SK-N-SH treated with all-trans-retinoic acid at 6 μM for 48 hours (cell line): ENCODE data around the gene PRSS53.

Experiments
- ATAC-seq: fragments of 200-7000 bp; cut with Tn5 transposase; 3 replicates; pipeline ENCODE4 v1.9.1; 2020; ENCODE audit warnings: mild to moderate bottlenecking, moderate library complexity
- BACH2 ChIP-seq: fragments of 250-450 bp; sonication (Bioruptor Pico); IDR thresholded peaks from 2 replicates; pipeline ENCODE4 v1.9.0; 2021; ENCODE audit warnings: mild to moderate bottlenecking, borderline replicate concordance
- CSDC2 ChIP-seq: fragments of 250-450 bp; sonication (Bioruptor Pico); IDR thresholded peaks from 2 replicates; pipeline ENCODE4 v1.5.0; 2020; ENCODE audit warnings: mild to moderate bottlenecking, moderate library complexity
- GLIS3 ChIP-seq: fragments of 250-450 bp; sonication (Bioruptor Pico); IDR thresholded peaks from 2 replicates; pipeline ENCODE4 v1.5.0; 2020; ENCODE audit warnings: mild to moderate bottlenecking, moderate library complexity
- ISL1 ChIP-seq: fragments of 250-450 bp; sonication (Bioruptor Pico); IDR thresholded peaks from 2 replicates; pipeline ENCODE4 v2.1.2; 2022; ENCODE audit warnings: mild to moderate bottlenecking, moderate library complexity
- OSR1 ChIP-seq: fragments of 250-450 bp; sonication (Bioruptor Pico); IDR thresholded peaks from 2 replicates; pipeline ENCODE4 v1.8.0; 2022; ENCODE audit warnings: moderate library complexity, mild to moderate bottlenecking, inconsistent platforms
- PPARA ChIP-seq: fragments of 250-450 bp; sonication (Bioruptor Pico); IDR thresholded peaks from 2 replicates; pipeline ENCODE4 v1.5.0; 2020; ENCODE audit warnings: mild to moderate bottlenecking, borderline replicate concordance
- RARB ChIP-seq: fragments of 250-450 bp; sonication (Bioruptor Pico); IDR thresholded peaks from 2 replicates; pipeline ENCODE4 v1.8.0; 2021; ENCODE audit warnings: mild to moderate bottlenecking, moderate library complexity
- TCF4 ChIP-seq: fragments of 250-450 bp; sonication (Bioruptor Pico); IDR thresholded peaks from 2 replicates; pipeline ENCODE4 v1.8.0; 2021; ENCODE audit warnings: mild to moderate bottlenecking, moderate library complexity, borderline replicate concordance
- TOX ChIP-seq: fragments of 250-450 bp; sonication (Bioruptor Pico); IDR thresholded peaks from 2 replicates; pipeline ENCODE4 v1.8.0; 2021; ENCODE audit warnings: mild to moderate bottlenecking, moderate library complexity, borderline replicate concordance
- ZC3H10 ChIP-seq: fragments of 250-450 bp; sonication (Bioruptor Pico); IDR thresholded peaks from 2 replicates; pipeline ENCODE4 v1.5.1; 2021; ENCODE audit warnings: mild to moderate bottlenecking, moderate library complexity
- ZFP3 ChIP-seq: fragments of 250-450 bp; sonication (Bioruptor Pico); IDR thresholded peaks from 2 replicates; pipeline ENCODE4 v1.5.0; 2020; ENCODE audit warnings: mild to moderate bottlenecking, moderate library complexity
- ZNF70 ChIP-seq: fragments of 450-650 bp; formaldehyde crosslinking; IDR thresholded peaks from 2 replicates; pipeline ENCODE4 v1.5.0; 2020; ENCODE audit warnings: mild to moderate bottlenecking, moderate library complexity
- ZNF8 ChIP-seq: fragments of 450-650 bp; formaldehyde crosslinking; IDR thresholded peaks from 2 replicates; pipeline ENCODE4 v1.5.0; 2020; ENCODE audit warnings: mild to moderate bottlenecking, moderate library complexity
- TF ChIP-seq, protein P1 (sequence below): fragments of 250-450 bp; sonication (Bioruptor Pico); IDR thresholded peaks from 2 replicates; pipeline ENCODE4 v1.5.1; 2021; ENCODE audit warnings: mild to moderate bottlenecking, moderate library complexity
- TF ChIP-seq, protein P2 (sequence below): fragments of 250-450 bp; sonication (Bioruptor Pico); IDR thresholded peaks from 2 replicates; pipeline ENCODE4 v1.8.0; 2020; ENCODE audit warnings: mild to moderate bottlenecking, moderate library complexity, borderline replicate concordance
- TF ChIP-seq, protein P3 (sequence below): fragments of 250-450 bp; sonication (Bioruptor Pico); IDR thresholded peaks from 2 replicates; pipeline ENCODE4 v1.5.0; 2020; ENCODE audit warnings: mild to moderate bottlenecking, moderate library complexity
- TF ChIP-seq, protein P4 (sequence below): fragments of 250-450 bp; sonication (Bioruptor Pico); IDR thresholded peaks from 2 replicates; pipeline ENCODE4 v1.8.0; 2021; ENCODE audit warnings: low read depth, mild to moderate bottlenecking, moderate library complexity, borderline replicate concordance
- TF ChIP-seq, protein P5 (sequence below): fragments of 250-450 bp; sonication (Bioruptor Pico); IDR thresholded peaks from 2 replicates; pipeline ENCODE4 v1.5.1; 2020; ENCODE audit warnings: low read depth, mild to moderate bottlenecking, moderate library complexity

The PRSS53 gene

DNA sequence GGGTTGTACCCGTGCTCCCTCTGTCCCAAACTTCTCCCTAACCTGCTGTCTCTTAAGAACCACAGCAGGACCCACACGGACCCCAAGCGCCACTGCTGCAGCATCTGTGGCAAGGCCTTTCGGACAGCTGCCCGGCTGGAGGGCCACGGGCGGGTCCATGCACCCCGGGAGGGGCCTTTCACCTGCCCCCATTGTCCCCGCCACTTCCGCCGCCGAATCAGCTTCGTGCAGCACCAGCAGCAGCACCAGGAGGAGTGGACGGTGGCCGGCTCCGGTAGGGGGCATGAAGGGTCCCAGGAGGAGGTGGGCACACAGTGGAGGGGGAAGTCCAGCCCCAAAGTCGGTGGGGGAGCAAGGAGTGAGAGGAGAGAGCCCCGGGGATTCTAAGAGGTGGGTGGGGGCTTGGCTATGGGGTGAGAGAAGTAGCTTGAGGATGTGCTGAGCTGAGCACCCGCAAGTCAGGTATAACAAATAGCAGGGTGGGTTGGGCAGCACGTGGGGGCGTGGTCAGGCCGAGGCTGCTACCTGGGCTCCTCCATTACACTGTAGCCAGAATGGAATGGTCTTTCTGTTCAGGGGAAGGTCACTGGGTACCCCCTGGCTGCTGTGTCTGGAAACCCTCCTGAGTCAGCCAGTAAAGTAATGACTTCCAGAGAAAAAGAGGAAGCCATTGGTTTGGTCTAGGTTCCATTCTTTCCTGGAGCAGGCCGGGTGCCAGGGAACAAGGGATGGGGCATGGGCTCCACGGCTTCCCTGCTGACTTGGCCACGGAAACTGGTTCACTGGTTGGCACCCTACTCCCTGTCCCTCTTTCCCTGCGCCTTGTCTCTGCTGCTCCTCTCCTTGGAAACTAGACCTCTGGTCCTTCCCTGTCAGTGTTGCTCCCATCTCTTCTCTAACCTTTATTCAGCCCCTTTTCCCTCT, 7.1 kb downstream of the PRSS53 start:
- TF ChIP-seq, protein P1, sequence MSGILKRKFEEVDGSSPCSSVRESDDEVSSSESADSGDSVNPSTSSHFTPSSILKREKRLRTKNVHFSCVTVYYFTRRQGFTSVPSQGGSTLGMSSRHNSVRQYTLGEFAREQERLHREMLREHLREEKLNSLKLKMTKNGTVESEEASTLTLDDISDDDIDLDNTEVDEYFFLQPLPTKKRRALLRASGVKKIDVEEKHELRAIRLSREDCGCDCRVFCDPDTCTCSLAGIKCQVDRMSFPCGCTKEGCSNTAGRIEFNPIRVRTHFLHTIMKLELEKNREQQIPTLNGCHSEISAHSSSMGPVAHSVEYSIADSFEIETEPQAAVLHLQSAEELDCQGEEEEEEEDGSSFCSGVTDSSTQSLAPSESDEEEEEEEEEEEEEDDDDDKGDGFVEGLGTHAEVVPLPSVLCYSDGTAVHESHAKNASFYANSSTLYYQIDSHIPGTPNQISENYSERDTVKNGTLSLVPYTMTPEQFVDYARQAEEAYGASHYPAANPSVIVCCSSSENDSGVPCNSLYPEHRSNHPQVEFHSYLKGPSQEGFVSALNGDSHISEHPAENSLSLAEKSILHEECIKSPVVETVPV (CRISPR knock-in tag) = no peak
- TF ChIP-seq, protein P2, sequence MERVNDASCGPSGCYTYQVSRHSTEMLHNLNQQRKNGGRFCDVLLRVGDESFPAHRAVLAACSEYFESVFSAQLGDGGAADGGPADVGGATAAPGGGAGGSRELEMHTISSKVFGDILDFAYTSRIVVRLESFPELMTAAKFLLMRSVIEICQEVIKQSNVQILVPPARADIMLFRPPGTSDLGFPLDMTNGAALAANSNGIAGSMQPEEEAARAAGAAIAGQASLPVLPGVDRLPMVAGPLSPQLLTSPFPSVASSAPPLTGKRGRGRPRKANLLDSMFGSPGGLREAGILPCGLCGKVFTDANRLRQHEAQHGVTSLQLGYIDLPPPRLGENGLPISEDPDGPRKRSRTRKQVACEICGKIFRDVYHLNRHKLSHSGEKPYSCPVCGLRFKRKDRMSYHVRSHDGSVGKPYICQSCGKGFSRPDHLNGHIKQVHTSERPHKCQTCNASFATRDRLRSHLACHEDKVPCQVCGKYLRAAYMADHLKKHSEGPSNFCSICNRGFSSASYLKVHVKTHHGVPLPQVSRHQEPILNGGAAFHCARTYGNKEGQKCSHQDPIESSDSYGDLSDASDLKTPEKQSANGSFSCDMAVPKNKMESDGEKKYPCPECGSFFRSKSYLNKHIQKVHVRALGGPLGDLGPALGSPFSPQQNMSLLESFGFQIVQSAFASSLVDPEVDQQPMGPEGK (CRISPR knock-in tag) = no peak
- TF ChIP-seq TCF4 (CRISPR knock-in tag) = no peak
- no peak for TF ChIP-seq ZNF8 (CRISPR knock-in tag)
- no peak for TF ChIP-seq RARB (CRISPR knock-in tag)
- no peak for TF ChIP-seq ISL1 (CRISPR knock-in tag)
- no peak for ATAC-seq

DNA sequence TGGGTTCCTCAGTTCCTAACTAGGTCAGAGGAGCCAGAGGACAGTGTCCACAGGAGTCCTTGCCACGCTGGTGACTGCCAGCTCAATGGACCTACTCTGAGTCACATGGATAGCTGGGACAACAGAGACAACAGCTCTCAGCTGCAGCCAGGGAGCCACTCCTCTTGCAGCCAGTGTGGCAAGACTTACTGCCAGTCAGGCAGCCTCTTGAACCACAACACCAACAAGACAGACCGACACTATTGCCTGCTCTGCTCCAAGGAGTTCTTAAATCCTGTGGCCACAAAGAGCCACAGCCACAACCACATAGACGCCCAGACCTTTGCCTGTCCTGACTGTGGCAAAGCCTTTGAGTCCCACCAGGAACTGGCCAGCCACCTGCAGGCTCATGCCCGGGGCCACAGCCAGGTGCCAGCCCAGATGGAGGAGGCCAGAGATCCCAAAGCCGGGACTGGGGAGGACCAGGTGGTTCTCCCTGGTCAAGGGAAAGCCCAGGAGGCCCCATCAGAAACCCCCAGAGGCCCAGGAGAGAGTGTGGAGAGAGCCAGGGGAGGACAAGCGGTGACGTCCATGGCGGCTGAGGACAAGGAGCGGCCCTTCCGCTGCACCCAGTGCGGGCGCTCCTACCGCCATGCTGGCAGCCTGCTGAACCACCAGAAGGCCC, 7.9 kb downstream of the PRSS53 start:
- ATAC-seq = no peak
- no peak for TF ChIP-seq CSDC2
- TF ChIP-seq, protein P3, sequence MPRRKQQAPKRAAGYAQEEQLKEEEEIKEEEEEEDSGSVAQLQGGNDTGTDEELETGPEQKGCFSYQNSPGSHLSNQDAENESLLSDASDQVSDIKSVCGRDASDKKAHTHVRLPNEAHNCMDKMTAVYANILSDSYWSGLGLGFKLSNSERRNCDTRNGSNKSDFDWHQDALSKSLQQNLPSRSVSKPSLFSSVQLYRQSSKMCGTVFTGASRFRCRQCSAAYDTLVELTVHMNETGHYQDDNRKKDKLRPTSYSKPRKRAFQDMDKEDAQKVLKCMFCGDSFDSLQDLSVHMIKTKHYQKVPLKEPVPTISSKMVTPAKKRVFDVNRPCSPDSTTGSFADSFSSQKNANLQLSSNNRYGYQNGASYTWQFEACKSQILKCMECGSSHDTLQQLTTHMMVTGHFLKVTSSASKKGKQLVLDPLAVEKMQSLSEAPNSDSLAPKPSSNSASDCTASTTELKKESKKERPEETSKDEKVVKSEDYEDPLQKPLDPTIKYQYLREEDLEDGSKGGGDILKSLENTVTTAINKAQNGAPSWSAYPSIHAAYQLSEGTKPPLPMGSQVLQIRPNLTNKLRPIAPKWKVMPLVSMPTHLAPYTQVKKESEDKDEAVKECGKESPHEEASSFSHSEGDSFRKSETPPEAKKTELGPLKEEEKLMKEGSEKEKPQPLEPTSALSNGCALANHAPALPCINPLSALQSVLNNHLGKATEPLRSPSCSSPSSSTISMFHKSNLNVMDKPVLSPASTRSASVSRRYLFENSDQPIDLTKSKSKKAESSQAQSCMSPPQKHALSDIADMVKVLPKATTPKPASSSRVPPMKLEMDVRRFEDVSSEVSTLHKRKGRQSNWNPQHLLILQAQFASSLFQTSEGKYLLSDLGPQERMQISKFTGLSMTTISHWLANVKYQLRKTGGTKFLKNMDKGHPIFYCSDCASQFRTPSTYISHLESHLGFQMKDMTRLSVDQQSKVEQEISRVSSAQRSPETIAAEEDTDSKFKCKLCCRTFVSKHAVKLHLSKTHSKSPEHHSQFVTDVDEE (CRISPR knock-in tag) = no peak
- no peak for TF ChIP-seq GLIS3
- TF ChIP-seq, protein P2 (CRISPR knock-in tag) = no peak
- TF ChIP-seq OSR1 (CRISPR knock-in tag) = no peak
- TF ChIP-seq TCF4 (CRISPR knock-in tag) = no peak
- TF ChIP-seq, protein P4, sequence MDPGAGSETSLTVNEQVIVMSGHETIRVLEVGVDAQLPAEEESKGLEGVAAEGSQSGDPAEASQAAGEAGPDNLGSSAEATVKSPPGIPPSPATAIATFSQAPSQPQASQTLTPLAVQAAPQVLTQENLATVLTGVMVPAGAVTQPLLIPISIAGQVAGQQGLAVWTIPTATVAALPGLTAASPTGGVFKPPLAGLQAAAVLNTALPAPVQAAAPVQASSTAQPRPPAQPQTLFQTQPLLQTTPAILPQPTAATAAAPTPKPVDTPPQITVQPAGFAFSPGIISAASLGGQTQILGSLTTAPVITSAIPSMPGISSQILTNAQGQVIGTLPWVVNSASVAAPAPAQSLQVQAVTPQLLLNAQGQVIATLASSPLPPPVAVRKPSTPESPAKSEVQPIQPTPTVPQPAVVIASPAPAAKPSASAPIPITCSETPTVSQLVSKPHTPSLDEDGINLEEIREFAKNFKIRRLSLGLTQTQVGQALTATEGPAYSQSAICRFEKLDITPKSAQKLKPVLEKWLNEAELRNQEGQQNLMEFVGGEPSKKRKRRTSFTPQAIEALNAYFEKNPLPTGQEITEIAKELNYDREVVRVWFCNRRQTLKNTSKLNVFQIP = no peak
- TF ChIP-seq, protein P5, sequence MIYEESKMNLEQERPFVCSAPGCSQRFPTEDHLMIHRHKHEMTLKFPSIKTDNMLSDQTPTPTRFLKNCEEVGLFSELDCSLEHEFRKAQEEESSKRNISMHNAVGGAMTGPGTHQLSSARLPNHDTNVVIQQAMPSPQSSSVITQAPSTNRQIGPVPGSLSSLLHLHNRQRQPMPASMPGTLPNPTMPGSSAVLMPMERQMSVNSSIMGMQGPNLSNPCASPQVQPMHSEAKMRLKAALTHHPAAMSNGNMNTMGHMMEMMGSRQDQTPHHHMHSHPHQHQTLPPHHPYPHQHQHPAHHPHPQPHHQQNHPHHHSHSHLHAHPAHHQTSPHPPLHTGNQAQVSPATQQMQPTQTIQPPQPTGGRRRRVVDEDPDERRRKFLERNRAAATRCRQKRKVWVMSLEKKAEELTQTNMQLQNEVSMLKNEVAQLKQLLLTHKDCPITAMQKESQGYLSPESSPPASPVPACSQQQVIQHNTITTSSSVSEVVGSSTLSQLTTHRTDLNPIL (CRISPR knock-in tag) = no peak
- no peak for TF ChIP-seq TOX (CRISPR knock-in tag)
- TF ChIP-seq ISL1 (CRISPR knock-in tag) = no peak
- TF ChIP-seq, all 23 proteins: peak for 0

DNA sequence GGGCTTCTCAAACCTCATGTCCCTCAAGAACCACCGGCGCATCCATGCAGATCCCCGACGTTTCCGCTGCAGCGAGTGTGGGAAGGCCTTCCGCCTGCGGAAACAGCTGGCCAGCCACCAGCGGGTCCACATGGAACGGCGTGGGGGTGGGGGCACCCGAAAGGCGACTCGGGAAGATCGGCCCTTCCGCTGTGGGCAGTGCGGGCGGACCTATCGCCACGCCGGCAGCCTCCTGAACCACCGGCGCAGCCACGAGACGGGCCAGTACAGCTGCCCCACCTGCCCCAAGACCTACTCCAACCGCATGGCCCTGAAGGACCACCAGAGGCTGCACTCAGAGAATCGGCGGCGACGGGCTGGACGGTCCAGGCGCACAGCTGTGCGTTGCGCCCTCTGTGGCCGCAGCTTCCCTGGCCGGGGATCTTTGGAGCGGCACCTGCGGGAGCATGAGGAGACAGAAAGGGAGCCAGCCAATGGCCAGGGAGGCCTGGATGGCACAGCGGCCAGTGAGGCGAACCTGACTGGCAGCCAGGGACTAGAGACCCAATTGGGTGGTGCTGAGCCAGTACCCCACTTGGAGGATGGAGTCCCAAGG, 8.6 kb downstream of the PRSS53 start:
- no peak for ATAC-seq
- TF ChIP-seq ISL1 (CRISPR knock-in tag) (no peak), PPARA (CRISPR knock-in tag) (no peak), BACH2 (CRISPR knock-in tag) (no peak), ZNF70 (no peak), CSDC2 (no peak), ZFP3 (CRISPR knock-in tag) (no peak), ZC3H10 (CRISPR knock-in tag) (no peak)
- TF ChIP-seq, protein P5 (CRISPR knock-in tag) = no peak
- TF ChIP-seq, protein P3 (CRISPR knock-in tag) = no peak
